Suppressor macrophage treated with lipopolysaccharide for 4 hours (primary cell): ENCODE results near the gene NSL1.

Experiments used
- DNase-seq: peaks from one replicate; pipeline ENCODE4 v3.0.0-alpha.2; 2020

The NSL1 gene

DNA sequence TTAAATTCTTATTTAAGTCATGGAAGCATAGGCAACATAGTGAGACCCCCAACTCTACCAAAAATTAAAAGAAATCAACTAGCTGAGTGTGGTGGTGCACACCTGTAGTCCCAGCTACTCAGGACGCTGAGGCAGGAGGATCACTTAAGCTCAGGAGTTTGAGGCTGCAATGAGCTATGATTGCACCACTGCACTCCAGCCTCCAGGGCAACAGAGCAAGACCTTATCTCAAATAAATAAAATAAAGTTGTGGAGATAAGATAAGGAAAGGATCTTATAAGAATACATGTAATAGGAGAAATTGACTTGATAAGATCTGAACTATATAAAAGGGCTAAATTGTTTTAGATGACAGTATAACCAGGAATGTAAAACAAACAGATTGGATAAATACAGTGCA is 89.7 kb downstream of the NSL1 start:
- DNase-seq = no peak

DNA sequence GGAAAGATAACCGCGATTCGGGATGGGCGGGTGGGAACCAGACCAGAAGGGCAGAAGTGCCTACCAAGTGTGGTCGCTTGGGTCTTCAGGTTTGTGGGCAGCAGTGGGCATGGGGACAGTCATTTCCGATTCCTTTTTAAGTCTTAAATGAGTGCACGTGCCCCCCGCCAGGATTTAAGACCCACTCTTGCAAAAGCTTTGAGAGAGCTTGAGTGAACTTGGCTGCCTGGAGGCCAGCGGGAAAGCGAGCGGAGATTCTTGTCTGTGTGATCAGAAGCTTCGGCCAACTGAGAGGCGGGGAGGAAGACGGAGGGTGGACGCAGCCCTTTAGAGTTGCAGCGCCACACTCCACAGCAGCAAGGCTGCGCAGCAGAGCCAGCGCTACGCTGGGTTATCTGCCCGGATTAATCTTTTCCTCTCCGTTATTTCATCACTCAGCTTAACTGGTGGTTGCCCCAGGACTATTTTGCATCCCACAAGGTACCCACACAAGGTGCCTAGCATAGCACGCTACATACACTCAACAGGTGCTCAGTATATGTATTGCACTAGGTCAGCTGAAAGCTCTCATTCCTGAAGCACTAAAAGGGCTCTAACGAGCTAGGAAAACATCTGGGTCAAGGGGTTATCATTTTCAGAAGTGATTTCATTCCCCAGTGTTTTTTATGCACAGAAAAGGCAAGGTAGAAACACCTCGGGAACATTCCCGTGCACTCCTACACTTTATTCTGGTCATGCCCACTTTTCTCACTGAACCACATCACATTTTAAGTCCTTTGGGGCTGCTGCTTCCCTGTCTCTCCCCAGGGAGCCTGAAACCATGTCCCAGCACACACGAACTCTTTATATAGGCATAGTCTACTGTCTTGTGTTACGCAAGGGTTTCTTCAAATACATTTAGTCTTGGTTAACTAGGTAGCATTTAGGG is 90.4 kb downstream of the NSL1 start:
- DNase-seq = peak; percentile 56

DNA sequence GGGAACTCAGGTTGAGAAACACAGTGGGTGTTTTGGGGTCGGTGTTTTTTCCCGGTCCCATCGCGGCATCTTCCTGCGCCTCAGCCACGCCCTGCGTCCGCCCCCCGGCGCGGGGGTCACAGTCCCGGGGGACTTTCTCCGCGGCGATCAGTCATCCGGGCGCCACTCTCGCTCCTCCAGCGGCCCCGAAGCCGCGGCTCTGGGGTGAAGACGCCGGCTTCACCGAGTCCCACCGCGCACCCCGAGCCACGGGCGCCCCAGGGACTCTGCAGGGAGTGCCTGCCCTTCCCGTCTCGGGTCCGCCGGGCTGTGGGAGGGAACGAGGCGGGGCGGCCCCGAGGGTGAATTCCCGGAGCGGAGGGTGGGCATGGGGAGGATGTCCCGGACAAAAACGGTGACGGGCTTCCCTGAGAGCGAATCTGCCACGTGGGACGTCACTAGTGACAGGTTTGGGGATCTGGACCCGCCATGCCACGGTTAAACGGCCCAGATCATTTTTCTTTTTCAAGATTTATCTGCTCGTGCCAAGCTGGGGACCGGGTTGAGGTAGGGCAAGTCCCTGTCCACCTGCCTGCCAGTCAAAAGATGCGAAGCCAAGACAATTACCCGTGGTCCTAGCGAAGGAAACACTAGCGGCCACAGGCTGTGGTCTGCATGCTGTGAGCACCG is 91.2 kb downstream of the NSL1 start:
- DNase-seq = peak; percentile 92

DNA sequence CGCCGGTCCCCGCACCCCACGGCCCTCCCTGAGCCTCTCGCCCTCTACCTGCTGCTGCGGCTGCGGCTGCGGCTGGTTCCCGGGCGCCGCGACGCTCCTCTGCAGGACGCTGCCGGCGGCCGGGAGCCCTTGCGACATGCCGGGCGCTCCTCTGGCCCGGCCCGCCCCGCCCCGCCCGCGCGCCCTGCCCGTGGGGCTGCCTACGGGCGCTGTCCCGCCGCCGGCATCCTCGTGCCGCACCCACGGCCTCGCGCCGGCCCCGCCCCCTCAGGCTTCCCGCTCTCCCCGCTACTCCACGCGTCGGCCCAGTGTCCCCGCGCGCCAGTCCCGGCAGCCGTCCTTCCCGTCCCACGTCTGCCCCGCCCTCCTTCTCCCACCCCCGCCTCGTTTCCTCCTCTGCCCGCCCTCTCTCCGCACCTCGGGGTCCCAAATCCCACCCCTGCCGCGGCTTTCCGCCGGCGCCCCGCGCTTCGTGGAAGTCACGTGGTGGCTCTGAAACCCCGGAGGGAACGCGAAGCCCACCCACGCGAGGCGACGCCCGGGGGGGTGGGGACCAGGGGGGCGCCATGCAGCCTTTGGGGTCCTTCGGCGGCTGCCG is 91.9 kb downstream of the NSL1 start, which contains the start of gene BATF3:
Gene BATF3 (minus strand): TSS at position 216 of the 598 bp plus-strand sequence. CDS start 78 bp downstream, at position 138.
- peak; percentile 86 for DNase-seq

DNA sequence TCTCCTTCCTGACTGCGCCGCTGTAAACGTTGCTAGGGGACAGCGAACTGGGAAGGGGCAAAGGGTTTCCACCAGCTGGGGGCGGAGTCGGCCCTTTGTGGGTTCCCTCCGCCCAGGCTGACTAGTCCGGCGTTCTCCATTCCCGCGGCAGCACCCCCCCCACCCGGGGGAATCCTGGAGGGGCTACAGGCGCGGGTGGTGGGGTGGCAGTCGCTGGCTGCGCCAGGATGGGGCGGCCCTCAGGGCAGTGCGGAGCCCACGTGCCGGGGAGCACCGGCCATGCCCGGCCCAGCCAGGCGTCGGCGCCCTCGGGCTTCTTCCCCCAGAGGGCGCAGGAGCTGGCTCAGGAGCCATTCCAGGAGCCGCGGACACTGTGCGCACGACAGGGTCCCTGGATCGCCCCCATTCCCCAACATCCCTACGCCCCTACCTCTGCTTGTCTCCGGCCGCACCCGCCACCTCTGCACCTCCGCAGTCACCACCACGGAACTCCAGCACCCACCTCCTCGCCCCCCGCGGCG is 92.4 kb downstream of the NSL1 start:
- peak; percentile 86 for DNase-seq

DNA sequence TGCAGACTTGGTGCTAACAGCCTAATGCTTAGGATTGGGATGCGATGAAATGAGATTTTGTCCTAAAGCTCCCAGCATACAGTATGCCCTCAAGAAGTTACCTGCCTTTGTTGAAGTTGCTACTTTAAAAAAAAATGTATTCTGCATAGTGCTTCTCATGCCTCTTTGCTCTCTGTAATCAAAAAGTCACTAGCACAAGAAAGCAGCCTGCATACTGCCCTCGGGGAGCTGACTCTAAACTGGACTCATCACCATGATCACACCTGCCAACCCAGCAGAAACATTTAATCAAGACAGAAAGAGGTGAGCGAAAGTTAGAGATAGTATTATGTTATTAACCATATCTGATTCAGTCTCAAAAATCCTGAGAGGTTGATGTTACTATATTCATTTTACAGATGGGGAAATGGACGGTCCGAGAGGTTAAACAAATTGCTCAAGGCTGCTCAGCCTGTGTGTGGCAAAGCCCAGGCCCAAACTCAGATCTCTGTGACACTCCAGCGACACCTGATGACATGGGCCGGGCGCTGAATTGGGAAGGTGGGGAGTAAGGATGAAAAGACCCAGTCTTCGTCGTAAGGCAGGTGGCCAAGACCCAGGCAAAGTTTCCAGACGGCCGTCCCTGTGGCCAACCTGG is 93.0 kb downstream of the NSL1 start:
- DNase-seq = no peak

DNA sequence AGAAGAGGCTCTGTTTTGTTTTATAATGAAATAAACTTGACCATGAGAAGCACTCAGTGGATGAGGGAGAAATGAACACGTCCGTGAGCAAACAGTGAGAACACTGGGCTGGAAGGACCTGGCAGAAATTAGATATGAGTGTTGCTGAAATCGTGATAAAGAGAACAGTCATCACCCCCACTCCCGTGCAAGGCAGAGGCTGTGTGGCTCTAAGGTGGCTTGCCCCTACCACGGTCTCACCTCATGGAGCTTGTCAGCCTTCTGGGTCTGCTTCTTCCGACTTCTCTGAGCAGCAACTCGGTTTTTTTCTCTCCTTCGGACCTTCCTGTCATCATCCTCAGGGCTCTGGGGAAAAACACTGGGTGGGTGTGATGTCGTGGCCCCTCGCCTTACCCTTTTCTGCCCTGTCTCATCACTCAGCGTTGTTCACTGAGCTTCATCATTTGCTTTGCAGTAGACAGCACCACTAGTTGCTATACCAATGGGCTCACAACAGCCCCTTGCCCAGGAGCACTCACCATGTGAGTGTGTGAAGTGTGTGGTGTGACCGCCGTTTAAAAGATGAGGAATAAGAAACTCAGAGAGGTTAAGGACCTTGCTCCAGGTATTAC is 94.8 kb downstream of the NSL1 start:
- DNase-seq = no peak

DNA sequence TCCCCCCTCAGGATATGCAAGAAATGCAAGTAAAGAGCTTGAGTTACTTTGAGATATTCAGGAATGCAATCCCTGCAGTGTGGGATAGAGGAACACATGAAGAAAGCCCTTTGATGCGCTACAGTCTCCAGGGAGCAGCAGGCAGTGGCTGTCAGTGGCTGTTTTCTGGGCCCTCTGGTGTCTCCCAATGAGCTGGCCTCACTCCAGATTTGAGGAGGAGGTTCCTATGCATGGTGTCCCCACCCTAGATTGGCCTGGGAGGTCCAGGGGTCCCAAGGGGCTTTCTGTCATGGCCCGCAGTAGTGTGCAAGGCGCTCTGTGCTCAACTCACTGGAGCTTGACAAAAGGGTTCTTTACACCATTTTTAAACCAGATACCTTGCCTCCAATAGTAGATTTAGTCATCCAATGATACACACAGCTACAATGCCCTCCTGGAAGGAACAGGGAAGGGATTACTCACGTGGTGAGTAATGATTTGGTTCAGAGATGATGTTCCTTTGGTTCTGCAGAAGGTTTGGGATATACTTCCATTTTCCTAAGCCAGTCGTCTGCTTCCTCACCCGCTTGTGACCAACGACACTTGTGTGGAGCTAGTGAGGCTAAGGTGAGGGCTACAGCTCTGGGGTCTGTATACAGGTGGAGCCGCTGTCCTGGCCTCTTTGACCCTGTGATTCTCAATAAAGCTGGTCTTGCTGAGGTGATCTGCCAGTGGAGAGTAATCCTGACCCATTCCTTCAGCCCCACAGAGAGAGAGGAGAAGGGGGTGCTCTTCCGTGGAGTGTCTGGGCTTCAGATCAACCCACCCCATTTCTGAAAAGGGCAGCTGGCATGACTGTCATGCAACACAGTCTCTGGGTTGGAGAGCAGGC is 98.6 kb downstream of the NSL1 start:
- DNase-seq = no peak

DNA sequence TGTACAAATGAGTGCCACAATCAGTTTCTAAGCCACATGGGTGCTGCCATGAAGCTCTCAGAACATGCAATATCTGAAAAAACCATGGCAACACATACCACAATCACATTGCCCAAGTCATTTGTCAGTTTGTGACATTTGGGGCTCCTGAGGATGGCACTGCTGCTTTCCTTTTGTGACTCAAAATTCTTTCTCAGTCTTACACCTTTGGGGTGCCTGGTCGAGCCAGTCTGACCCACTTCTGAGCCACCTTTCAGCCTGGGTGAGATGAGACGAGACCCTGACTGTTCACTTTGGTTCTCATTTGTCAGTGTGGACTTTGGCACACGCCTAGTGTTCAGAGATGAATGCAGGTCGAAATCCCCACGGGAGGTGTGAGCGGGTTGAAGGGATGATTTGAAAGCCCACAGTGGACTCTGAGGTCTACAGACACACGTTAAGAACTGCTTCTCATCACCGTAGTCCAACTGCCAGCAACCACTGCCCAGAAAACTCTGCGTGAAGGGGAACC is 100.0 kb downstream of the NSL1 start:
- no peak for DNase-seq

DNA sequence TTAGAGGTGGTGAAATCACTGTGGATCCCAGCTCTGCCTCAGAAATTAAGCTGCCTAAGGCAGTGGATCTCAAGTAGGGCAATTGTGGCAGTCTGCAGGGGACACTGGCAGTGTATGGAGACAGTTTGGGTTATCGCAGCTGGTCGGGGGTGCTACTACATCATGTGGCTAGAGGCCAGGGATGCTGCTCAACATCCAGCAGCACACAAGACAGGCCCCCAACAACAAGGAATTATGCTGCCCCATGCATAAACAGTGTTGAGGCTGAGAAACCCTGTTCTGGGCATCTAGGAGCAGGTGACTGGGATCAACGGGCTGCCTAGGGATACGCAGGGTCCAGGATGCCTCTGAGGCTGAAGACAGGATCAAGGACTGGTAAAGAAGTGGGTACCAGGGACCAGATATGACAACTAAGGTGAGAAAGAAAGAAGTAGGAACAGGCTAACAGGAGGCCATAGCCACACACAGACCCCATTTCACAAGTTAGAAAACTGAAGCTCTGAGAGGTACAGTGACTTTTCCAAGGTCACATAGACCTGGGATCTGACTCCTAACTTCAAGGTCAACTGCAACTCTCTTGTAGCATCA is 100.7 kb downstream of the NSL1 start:
- no peak for DNase-seq

DNA sequence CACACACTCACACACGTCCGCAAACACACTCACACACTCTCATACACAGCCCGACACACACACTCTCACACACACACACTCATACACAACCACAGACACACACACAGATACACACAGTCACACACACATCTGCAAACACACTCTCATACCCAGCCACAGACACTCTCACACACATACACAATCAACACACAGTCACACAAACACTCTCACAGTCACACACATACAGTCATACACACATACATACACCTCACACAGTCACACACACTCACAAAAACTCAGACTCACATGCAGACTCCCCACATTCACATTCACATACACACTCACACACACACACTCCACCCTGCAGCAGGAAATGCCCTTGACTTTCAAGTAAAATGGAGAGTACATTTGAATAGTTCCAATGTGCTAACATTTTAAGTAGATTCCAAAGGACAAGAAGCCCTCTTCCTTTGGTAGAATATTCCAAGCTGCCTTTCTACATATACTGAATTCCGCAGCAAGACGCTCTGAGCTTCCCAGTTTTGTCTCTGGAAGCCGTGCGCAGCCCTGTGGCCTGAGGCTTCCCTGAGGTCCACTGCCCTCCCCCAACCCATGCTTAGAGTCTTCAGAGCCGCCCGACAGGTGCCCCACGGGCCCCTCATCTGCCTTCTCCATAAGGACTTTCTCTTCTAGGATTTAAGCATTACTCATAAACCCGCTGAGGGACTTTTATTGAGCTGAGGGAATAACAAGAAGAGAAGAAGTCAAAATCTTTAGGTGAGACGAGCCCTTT is 101.6 kb downstream of the NSL1 start:
- DNase-seq = no peak

DNA sequence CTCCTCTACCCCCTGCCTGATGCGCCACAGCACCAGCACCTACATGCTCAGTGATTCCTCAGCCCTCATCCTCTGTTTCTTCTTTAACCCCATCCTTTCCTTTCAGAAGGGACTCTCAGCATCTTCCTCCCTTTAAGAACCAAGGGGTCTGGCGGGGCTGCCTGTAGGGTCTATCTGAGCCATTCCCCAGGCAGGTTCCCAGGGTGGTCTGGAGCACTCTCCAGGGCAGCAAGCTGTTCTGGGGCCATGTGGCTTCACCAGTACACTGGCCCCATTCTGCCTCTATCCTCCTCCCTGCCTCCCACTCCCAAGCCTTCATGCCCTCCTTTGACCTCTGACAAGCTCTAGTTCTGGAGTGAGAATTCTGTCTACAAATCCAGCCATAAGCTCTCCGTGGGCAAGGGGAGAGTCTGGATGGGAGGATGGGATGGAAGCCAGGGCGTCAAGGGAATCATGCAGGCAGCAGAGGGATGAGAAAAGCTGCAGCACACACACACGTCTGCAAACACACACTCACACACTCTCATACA is 102.3 kb downstream of the NSL1 start:
- DNase-seq = no peak

DNA sequence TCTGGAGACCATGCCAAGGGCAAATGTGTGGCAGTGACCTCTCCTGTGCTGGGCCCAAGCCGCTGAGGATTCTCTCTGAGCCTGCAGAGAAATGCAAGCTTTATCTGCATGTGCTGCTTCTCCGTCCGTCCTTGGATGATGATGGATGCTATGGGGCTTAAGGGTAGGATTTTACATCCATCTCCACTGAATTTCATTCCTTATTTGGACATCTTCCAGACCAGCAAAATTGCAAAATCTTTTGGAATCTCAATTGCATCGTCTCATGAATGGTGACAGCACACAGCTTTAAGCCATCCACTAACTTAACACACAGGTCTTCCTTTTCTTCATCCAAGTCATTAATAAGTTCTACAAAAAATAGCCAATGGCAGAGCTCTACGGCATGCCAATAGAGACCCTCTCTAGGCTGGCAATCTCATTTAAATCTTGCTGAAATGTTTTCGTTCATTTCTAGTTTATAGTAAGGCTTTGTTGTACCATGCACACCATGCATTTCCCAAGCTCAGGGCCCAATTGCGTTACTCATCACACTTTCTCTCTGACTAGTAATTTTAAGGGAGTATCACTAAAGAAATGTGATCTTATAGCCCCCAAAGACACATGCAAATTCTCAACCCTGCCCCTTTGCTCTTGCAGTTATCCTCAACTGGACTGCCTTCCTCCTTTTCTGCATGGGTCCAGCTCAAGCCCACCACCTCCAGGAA is 103.1 kb downstream of the NSL1 start:
- no peak for DNase-seq

DNA sequence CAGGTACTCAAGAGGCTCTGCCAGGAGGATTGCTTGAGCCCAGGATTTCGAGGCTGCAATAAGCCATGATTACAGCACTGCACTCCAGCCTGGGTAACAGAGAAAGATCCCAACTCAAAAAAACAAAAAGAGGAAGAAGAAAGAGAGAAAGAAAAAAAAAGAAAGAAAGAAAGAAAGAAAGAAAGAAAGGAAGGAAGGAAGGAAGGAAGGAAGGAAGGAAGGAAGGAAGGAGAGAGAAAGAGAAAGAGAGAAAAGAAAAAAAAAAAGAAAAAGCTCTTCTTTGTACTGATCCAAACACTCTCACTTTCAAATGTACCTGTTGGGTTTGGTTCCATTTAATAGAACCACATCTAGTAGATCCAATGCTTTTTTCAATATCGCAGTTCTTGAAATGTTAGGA is 103.8 kb downstream of the NSL1 start:
- DNase-seq = no peak

DNA sequence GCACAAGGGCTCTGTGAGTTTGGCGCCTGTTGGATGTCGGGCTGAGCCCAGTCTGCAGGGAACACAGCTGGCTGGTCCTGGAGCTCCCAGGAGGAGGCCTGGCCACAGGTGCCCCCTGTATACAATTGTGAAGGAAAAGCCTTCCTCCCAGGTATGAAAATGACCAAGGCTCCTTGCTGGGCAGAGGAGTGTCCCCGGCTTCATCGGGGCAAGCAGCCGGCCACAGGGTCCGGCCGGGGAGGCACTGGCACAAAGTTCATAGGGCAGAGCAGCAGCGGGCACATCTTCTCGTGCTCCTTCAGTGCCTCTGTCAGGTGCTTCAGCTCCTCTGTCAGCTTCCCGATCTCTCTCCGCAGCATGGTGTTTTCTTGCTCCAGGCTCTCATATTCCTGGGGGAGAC is 105.0 kb downstream of the NSL1 start:
- DNase-seq = no peak

DNA sequence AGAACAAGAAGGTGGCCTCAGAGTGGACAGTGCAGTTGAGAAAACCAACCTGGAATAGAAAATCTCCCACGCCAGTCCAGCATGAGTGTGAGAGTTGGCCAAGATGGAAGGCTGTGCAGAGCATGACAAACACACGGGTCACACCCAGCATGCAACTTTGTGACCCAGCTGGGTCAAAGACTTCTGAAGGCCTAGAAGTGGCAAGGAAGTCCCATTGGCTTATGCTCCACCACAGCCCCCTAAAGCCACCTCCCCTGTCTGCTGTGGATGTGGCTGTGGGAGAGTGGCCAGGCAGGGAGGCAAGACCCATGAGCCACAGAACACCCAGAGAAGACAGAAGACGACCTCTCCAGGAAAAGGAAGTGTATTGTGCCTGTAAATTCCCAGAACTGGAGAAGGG is 105.5 kb downstream of the NSL1 start:
- DNase-seq = no peak

DNA sequence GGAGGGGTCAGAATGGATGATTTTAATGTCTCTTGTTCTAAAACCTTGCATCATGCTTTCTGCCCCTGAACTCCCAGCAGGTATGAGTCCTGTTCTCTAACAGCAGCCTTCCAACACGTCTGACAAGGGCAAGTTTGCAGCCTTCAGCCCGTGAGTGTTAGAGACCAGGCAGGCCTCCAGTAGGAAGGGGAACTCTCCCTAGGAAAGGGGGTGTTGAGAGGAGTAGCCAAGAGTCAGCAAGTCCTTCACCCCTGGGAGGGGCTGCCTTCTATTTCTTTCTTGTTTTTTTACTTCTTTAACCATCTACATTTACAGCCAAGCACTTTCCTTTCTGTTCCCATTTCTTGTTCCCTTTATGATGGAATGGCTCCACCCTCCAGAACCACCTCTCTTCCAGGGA is 106.1 kb downstream of the NSL1 start:
- DNase-seq = no peak

DNA sequence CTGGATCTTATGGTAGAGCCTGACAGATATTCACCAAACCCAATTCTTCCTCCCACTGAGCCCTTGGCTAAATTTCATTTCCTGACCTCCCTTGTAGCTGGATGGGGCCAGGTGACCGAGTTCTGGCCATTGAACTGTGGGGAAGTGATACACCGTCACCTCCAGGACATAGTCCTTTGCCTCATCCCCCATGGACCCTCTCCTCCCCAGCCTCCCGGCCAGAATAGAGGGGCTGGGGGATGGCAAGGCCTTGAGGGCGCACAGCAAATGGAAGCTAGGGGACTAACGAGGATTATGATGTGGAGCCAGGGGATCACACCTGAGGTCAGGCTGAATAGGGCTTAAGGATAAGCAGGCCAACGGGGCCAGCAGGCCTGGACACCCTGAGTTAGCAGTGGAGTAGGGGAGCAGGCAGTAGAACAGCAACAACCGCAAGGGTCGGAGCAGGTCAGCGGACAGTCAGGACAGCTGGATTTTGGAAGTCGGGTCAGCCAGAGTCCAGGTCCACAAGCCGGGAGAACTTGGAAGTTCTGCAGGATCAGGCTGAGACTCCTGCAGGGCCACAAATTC is 107.0 kb downstream of the NSL1 start:
- no peak for DNase-seq

DNA sequence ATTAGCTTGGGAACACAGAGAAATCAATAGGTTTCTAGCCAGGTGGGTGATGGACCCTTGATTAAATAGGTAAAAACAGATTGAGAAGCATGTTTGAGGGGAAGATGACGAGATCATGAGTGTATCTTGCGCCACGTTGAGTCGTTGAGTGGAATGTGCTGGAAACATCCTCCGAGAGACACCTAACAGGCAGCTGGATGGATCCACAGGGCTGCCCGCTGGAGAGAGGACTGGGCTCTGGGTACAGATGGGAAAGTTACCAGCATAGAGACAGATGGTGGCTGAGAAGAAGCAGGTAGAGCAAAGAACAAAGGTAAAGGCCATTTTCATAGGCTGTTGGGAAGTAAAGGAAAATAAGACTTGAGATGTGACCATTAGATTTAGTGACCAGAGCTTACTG is 107.5 kb downstream of the NSL1 start:
- no peak for DNase-seq
